ENCODE measurements around the gene FETUB.

GRCh38 chr3:186636536-186636935 lies 3.7 kb upstream of the FETUB start:
- no peak for TF ChIP-seq CTCF (IDR thresholded peaks at IDR 0.05)
- no peak for TF ChIP-seq EP300 (IDR thresholded peaks at IDR 0.05)

Measured in sigmoid colon (tissue), 4 donors.